Cardiac muscle cell (in vitro differentiated cells and primary cell): ENCODE measurements around the gene EIF6. TPM values are rescaled to one million over a fixed set of nuclear protein-coding genes. Genes with fewer than 3 reads are reported as not detected.
A peak's percentile ranks its signal among the peaks of the same experiment; 100 is the strongest.

ENCODE experiments used
- DNase-seq, 2 donors: peaks; one replicate each; pipeline versions ENCODE4 v3.0.0 to v3.0.0-alpha.2; 2010 to 2017; ENCODE audit warnings: low read depth in 1 of 2, low spot score in 1 of 2
- H3K27ac ChIP-seq: fragments of 200-600 bp; sonication (generic); 2 replicates; pipeline ENCODE4 v1.5.1; 2016
- H3K27me3 ChIP-seq: fragments of 200-600 bp; sonication (generic); 2 replicates; pipeline ENCODE4 v1.6.0; 2016; ENCODE audit warnings: control low read depth
- H3K36me3 ChIP-seq: fragments of 200-600 bp; sonication (generic); 2 replicates; pipeline ENCODE4 v1.5.1; 2016; ENCODE audit warnings: control low read depth
- H3K4me1 ChIP-seq: fragments of 200-600 bp; sonication (generic); 2 replicates; pipeline ENCODE4 v1.8.1; 2017; ENCODE audit warnings: low read depth, mild to moderate bottlenecking, mixed run types
- H3K4me3 ChIP-seq: fragments of 200-600 bp; sonication (generic); 2 replicates; pipeline ENCODE4 v1.5.1; 2016; ENCODE audit warnings: mild to moderate bottlenecking
- H3K9me3 ChIP-seq: fragments of 200-600 bp; sonication (generic); 2 replicates; pipeline ENCODE4 v1.5.1; 2017; ENCODE audit warnings: low read depth, mild to moderate bottlenecking, control low read depth
- polyA plus RNA-seq: library from polyadenylated mRNA; unstranded; fragments of >200 nt; fragmentation: Nextera tagmentation; extraction: Ambion mirVana; gene quantifications from 2 replicates; pipeline ENCODE4 v1.2.1, GENCODE V29; 2016
- total RNA-seq: library from RNA; depleted of rRNA; stranded (reverse); fragments of >200 nt; gene quantifications from 2 replicates; pipeline ENCODE4 v1.2.3, GENCODE V29; 2016
- TF ChIP-seq, protein P1 (sequence below): IDR thresholded peaks from 2 replicates; pipeline ENCODE4 v1.5.1; 2012; ENCODE audit warnings: low read depth, mild to moderate bottlenecking, low read length

Gene EIF6
- total and polyA plus RNA-seq, 2 experiments from 2014 or later: 80.4 to 203 TPM

GRCh38 chr20:35328095-35328685 is 43.6 kb upstream of the EIF6 start:
- H3K27me3 ChIP-seq: no peaks in the 10 kb centered on the region
- H3K27ac ChIP-seq: no peak overlapping the region
- DNase-seq: no peak
- H3K4me3 ChIP-seq: no peak overlapping the region
- no peaks in the 10 kb centered on the region for H3K9me3 ChIP-seq
- H3K4me1 ChIP-seq: peaks cover 5% of the 10 kb centered on the region
- H3K36me3 ChIP-seq: no peaks in the 10 kb centered on the region
- TF ChIP-seq, protein P1, sequence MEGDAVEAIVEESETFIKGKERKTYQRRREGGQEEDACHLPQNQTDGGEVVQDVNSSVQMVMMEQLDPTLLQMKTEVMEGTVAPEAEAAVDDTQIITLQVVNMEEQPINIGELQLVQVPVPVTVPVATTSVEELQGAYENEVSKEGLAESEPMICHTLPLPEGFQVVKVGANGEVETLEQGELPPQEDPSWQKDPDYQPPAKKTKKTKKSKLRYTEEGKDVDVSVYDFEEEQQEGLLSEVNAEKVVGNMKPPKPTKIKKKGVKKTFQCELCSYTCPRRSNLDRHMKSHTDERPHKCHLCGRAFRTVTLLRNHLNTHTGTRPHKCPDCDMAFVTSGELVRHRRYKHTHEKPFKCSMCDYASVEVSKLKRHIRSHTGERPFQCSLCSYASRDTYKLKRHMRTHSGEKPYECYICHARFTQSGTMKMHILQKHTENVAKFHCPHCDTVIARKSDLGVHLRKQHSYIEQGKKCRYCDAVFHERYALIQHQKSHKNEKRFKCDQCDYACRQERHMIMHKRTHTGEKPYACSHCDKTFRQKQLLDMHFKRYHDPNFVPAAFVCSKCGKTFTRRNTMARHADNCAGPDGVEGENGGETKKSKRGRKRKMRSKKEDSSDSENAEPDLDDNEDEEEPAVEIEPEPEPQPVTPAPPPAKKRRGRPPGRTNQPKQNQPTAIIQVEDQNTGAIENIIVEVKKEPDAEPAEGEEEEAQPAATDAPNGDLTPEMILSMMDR: no peak

- Histone ChIP-seq H3K27ac (peak overlapping the region; percentile 40), H3K4me1 (peaks cover 5% of the 10 kb centered on the region), H3K36me3 (no peaks in the 10 kb centered on the region), H3K4me3 (no peak overlapping the region), H3K9me3 (no peaks in the 10 kb centered on the region), H3K27me3 (no peaks in the 10 kb centered on the region)
- TF ChIP-seq, protein P1: no peak
- peak in 1 of 2 donors; percentile 34 for DNase-seq
Measured at GRCh38 chr20:35327074-35327976, 42.8 kb upstream of the EIF6 start.

DNA sequence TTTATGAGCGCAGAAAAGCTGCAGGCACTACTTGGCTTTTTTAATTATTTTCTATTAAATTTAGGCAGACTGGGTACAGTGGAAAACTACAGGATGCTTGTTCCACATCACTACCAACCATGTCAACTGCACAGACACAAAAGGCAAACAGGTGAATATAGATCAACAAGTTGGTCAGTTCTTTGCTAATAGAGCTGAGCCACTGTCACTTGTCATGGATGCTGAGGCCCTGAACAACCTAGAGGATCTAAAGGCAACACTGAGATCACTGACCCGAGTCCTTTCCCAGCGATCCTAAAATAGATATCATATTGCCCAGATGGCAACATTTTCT is 42.1 kb upstream of the EIF6 start:
- no peak overlapping the region for H3K27ac ChIP-seq
- no peak for DNase-seq
- H3K4me3 ChIP-seq: no peak overlapping the region
- peaks cover 5% of the 10 kb centered on the region for H3K4me1 ChIP-seq
- H3K9me3 ChIP-seq: no peaks in the 10 kb centered on the region
- TF ChIP-seq, protein P1: no peak
- H3K36me3 ChIP-seq: no peaks in the 10 kb centered on the region
- H3K27me3 ChIP-seq: no peaks in the 10 kb centered on the region

DNA sequence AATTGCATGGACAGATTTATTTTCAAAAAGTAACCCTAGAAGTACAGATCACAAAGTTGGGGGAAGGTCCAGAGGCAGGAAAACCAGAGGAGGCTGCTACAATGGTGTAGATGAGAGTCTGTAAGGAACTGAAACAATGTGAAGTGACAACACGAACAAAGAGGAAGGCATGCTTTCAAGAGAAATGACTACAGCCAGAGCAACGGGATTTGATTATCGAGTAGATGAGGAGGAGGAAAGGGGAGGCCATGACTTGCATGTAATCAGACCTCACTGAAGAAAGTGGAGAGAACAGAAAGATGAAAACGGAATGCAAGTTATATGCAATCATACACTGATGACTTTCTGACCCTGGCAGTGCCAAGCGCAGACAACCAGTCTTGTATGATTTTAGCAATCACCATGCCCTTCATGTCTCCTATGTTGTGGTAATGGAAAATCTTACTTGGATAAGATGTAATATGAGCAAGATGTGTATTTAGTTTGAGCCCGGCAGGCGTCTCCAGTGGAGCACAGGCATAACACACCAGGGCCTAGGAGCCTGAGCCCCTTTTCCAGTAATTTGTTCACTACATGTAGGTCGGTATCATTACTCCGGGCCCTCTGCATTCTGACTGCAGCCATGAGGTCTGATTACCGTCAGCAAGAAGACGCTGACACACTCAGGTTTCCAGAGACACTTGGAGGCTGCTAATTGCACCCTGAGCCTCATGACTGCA is 41.6 kb upstream of the EIF6 start:
- H3K27me3 ChIP-seq: no peaks in the 10 kb centered on the region
- no peak for DNase-seq
- H3K36me3 ChIP-seq: no peaks in the 10 kb centered on the region
- peaks cover 5% of the 10 kb centered on the region for H3K4me1 ChIP-seq
- H3K4me3 ChIP-seq: no peak overlapping the region
- TF ChIP-seq, protein P1: no peak
- H3K27ac ChIP-seq: no peak overlapping the region
- no peaks in the 10 kb centered on the region for H3K9me3 ChIP-seq

DNA sequence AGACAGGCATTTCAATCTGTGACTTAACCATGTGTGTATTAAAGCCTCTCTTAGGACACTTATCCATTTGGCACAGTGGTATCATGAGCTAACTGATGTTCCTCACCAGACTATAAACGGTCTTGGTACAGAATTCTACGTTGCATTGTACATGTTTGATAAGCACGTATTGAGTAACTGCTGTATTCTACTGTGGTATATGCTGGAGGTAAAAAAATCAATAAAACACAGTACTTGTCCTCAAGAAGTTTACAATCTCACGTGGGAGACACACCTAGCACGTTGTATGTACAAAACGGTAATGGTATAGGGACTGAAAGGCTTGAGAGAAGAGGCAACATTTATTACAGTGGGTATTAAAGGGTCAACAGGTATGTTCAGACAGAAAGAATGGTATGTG is 40.8 kb upstream of the EIF6 start:
- DNase-seq: no peak
- TF ChIP-seq, protein P1: no peak
- Histone ChIP-seq H3K27ac (no peak overlapping the region), H3K4me1 (peaks cover 5% of the 10 kb centered on the region), H3K4me3 (no peak overlapping the region), H3K36me3 (no peaks in the 10 kb centered on the region), H3K9me3 (no peaks in the 10 kb centered on the region), H3K27me3 (no peaks in the 10 kb centered on the region)
